ENCODE results near the gene ARID5A. TPM values are rescaled to one million over a fixed set of nuclear protein-coding genes. Genes with fewer than 3 reads are reported as not detected.

The ARID5A gene
- total RNA-seq, 1 experiment from 2014 or later: 7.3 TPM

DNA sequence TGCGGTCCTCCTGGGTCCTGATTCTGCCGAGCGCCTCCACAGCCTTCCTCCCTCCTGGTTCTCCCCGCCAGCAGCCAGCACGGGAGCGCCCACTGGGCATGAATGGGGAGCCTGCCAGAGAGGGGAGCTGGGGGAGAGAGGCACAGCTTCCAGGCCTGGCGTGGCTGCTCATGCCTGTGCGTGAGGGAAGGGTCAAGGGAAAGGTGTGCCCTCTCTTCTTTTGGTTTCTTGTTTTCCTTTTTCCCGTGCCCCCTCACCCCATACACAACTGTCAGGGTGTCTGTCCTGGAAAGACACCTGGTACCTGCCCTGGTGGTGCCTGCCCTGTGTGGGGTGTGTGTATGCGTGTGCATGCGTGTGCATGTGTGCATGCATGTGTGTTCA, 26.7 kb upstream of the ARID5A start:
- Histone ChIP-seq H3K36me3 (ENCODE audit: insufficient read depth, low read length, poor library complexity, severe bottlenecking) (no peaks in the 10 kb centered on the region), H3K4me1 (ENCODE audit: insufficient read depth, low read length, poor library complexity, severe bottlenecking) (peaks cover 4% of the 10 kb centered on the region), H3K27ac (ENCODE audit: low read depth, low read length, poor library complexity, severe bottlenecking) (no peak overlapping the region), H3K4me3 (ENCODE audit: low read depth, low read length, poor library complexity, severe bottlenecking) (no peak overlapping the region), H3K27me3 (replicated peaks; ENCODE audit: insufficient read depth, low read depth, low read length, poor library complexity) (no peaks in the 10 kb centered on the region), H3K9me3 (ENCODE audit: low read depth, low read length, poor library complexity, severe bottlenecking) (no peaks in the 10 kb centered on the region)
- POLR2A ChIA-PET (ENCODE audit: low non-redundant PET): no interaction called here
- intact Hi-C loops (cut with micrococcal nuclease; ENCODE audit: unreplicated experiment): loop anchor here (1.0 to 5.0 kb wide), 4 partner anchors 103 to 518 kb away; partner anchors contain the start of gene ANKRD36C
- no TSS peak for BruUV-seq (replicated peaks)
- TF ChIP-seq EZH2 (IDR thresholded peaks at IDR 0.05; ENCODE audit: borderline replicate concordance, low read depth, low read length, poor library complexity, severe bottlenecking): no peak
- TF ChIP-seq, protein P1, sequence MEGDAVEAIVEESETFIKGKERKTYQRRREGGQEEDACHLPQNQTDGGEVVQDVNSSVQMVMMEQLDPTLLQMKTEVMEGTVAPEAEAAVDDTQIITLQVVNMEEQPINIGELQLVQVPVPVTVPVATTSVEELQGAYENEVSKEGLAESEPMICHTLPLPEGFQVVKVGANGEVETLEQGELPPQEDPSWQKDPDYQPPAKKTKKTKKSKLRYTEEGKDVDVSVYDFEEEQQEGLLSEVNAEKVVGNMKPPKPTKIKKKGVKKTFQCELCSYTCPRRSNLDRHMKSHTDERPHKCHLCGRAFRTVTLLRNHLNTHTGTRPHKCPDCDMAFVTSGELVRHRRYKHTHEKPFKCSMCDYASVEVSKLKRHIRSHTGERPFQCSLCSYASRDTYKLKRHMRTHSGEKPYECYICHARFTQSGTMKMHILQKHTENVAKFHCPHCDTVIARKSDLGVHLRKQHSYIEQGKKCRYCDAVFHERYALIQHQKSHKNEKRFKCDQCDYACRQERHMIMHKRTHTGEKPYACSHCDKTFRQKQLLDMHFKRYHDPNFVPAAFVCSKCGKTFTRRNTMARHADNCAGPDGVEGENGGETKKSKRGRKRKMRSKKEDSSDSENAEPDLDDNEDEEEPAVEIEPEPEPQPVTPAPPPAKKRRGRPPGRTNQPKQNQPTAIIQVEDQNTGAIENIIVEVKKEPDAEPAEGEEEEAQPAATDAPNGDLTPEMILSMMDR (conservative IDR thresholded peaks at IDR 0.05; ENCODE audit: low read depth, low read length): no peak
- CTCF ChIA-PET: interaction anchor here (0.6 to 2.2 kb wide), 5 partner anchors 14 to 243 kb away, joined by 3 to 21 read pairs (median 4); no protein-coding TSS in a partner anchor
- DNase-seq (ENCODE audit: low spot score): no peak

DNA sequence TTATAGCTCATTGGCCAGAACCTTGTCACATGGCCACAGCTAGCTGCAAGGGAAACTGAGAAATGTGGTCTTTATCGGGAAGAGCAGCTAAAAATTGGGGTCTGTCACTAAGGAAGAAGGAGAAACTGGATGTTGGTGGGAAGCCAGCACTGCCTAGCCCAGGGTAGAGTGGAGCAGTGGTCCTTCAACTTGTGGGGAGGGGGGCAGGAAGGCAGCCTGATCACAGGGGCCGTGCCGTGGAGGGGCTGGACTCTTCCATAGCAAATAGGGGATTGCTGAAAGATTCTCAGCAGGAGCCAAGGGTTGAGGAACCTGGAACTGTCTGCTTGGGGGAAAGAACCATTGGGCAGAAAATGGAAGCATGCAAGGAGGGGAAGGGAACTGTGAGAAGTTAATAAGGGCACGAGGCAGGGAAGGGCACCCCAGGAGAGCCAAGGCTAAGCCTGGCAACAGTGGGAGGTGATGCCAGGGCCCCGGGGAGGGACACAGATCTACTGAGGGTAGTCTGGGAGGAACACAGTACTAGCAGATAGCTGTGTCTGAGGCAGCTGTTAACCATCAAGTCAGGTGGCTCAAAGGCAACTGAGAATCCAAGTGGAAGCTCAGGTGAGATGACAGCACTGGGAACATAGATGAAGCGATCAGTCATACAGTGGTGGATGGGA, 25.5 kb upstream of the ARID5A start:
- intact Hi-C loops (cut with micrococcal nuclease; ENCODE audit: unreplicated experiment): no loop called here
- H3K36me3 ChIP-seq (ENCODE audit: insufficient read depth, low read length, poor library complexity, severe bottlenecking): no peaks in the 10 kb centered on the region
- TF ChIP-seq, protein P1 (conservative IDR thresholded peaks at IDR 0.05; ENCODE audit: low read depth, low read length): no peak
- no peak for TF ChIP-seq EZH2 (IDR thresholded peaks at IDR 0.05; ENCODE audit: borderline replicate concordance, low read depth, low read length, poor library complexity, severe bottlenecking)
- no peak for DNase-seq (ENCODE audit: low spot score)
- H3K27me3 ChIP-seq (replicated peaks; ENCODE audit: insufficient read depth, low read depth, low read length, poor library complexity): no peaks in the 10 kb centered on the region
- ChIA-PET CTCF (interaction anchor here (1.2 to 2.5 kb wide), 3 partner anchors 104 to 488 kb away, joined by 3 to 17 read pairs (median 3); no protein-coding TSS in a partner anchor), POLR2A (ENCODE audit: low non-redundant PET) (interaction anchor here (0.6 kb wide), 1 partner anchor 1227 kb away, joined by 3 read pairs; no protein-coding TSS in a partner anchor)
- no peak overlapping the region for H3K4me3 ChIP-seq (ENCODE audit: low read depth, low read length, poor library complexity, severe bottlenecking)
- no TSS peak for BruUV-seq (replicated peaks)
- H3K27ac ChIP-seq (ENCODE audit: low read depth, low read length, poor library complexity, severe bottlenecking): no peak overlapping the region
- H3K9me3 ChIP-seq (ENCODE audit: low read depth, low read length, poor library complexity, severe bottlenecking): no peaks in the 10 kb centered on the region
- peaks cover 4% of the 10 kb centered on the region for H3K4me1 ChIP-seq (ENCODE audit: insufficient read depth, low read length, poor library complexity, severe bottlenecking)

DNA sequence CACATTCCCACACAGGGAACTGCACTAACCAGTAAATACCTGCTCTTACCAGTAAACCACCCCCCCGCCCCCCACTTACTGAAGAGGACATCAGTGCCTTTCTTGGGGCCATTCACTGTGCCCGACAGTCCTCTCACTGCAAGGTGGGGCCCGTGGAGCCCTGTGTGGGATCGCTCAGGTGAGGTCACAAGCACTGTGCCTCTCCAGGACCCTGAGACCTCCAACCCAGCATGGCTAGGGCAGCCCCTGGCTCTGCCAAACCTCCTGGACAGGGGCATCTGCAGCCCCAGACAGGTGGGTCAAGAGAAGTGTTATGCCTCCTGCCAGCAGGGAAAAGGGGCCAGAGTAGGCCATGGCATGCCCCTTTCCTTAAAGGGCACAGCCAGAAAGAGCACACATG, 24.7 kb upstream of the ARID5A start:
- no peak for TF ChIP-seq EZH2 (IDR thresholded peaks at IDR 0.05; ENCODE audit: borderline replicate concordance, low read depth, low read length, poor library complexity, severe bottlenecking)
- TF ChIP-seq, protein P1 (conservative IDR thresholded peaks at IDR 0.05; ENCODE audit: low read depth, low read length): no peak
- Histone ChIP-seq H3K36me3 (ENCODE audit: insufficient read depth, low read length, poor library complexity, severe bottlenecking) (no peaks in the 10 kb centered on the region), H3K9me3 (ENCODE audit: low read depth, low read length, poor library complexity, severe bottlenecking) (no peaks in the 10 kb centered on the region), H3K4me3 (ENCODE audit: low read depth, low read length, poor library complexity, severe bottlenecking) (no peak overlapping the region), H3K4me1 (ENCODE audit: insufficient read depth, low read length, poor library complexity, severe bottlenecking) (peaks cover 4% of the 10 kb centered on the region), H3K27me3 (replicated peaks; ENCODE audit: insufficient read depth, low read depth, low read length, poor library complexity) (no peaks in the 10 kb centered on the region), H3K27ac (ENCODE audit: low read depth, low read length, poor library complexity, severe bottlenecking) (no peak overlapping the region)
- no peak for DNase-seq (ENCODE audit: low spot score)
- CTCF ChIA-PET: interaction anchor here (0.6 to 2.5 kb wide), 3 partner anchors 104 to 489 kb away, joined by 3 to 17 read pairs (median 3); no protein-coding TSS in a partner anchor
- intact Hi-C loops (cut with micrococcal nuclease; ENCODE audit: unreplicated experiment): no loop called here
- POLR2A ChIA-PET (ENCODE audit: low non-redundant PET): interaction anchor here (0.6 kb wide), 1 partner anchor 1228 kb away, joined by 3 read pairs; no protein-coding TSS in a partner anchor
- BruUV-seq (replicated peaks): no TSS peak
